RWPE1 (cell line): ENCODE measurements around the gene TIAM1.
A peak's percentile ranks its signal among the peaks of the same experiment; 100 is the strongest.

Source experiments
- CTCF ChIA-PET: fragments of 350-600 bp; sonication (Branson Sonifier 250); formaldehyde crosslinking; extraction: SDS; loops from one replicate; lab custom pipeline; 2021; lab: Yijun Ruan, JAX
- POLR2A ChIA-PET: fragments of 400-600 bp; formaldehyde crosslinking; extraction: SDS; loops from one replicate; lab custom pipeline; 2020; ENCODE audit warnings: antibody characterized with exemption; ENCODE audit not compliant: low non-redundant PET; lab: Yijun Ruan, JAX
- DNase-seq: peaks from one replicate; pipeline ENCODE4 v3.0.0; 2012; ENCODE audit warnings: low spot score
- H3K27ac ChIP-seq: fragments of 450-650 bp; 2 replicates; pipeline ENCODE4 v1.5.1; 2017
- TF ChIP-seq, protein P1 (sequence below): fragments of 450-650 bp; conservative IDR thresholded peaks from 2 replicates; pipeline ENCODE4 v1.5.1; 2017; ENCODE audit warnings: low read depth, mild to moderate bottlenecking

The TIAM1 gene

GRCh38 chr21:31351438-31351837 lies 7.4 kb upstream of the TIAM1 start:
- POLR2A ChIA-PET: no interaction called here
- peak overlapping the region; percentile 70 for H3K27ac ChIP-seq
- peak; percentile 87 for DNase-seq
- CTCF ChIA-PET: interaction anchor here (0.6 kb wide), 1 partner anchor 299 kb away, joined by 3 read pairs; no protein-coding TSS in a partner anchor
- TF ChIP-seq, protein P1, sequence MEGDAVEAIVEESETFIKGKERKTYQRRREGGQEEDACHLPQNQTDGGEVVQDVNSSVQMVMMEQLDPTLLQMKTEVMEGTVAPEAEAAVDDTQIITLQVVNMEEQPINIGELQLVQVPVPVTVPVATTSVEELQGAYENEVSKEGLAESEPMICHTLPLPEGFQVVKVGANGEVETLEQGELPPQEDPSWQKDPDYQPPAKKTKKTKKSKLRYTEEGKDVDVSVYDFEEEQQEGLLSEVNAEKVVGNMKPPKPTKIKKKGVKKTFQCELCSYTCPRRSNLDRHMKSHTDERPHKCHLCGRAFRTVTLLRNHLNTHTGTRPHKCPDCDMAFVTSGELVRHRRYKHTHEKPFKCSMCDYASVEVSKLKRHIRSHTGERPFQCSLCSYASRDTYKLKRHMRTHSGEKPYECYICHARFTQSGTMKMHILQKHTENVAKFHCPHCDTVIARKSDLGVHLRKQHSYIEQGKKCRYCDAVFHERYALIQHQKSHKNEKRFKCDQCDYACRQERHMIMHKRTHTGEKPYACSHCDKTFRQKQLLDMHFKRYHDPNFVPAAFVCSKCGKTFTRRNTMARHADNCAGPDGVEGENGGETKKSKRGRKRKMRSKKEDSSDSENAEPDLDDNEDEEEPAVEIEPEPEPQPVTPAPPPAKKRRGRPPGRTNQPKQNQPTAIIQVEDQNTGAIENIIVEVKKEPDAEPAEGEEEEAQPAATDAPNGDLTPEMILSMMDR: no peak

- no peak for DNase-seq
- ChIA-PET CTCF (interaction anchor here (0.6 kb wide), 1 partner anchor 212 kb away, joined by 3 read pairs; no protein-coding TSS in a partner anchor), POLR2A (no interaction called here)
- no peak overlapping the region for H3K27ac ChIP-seq
- TF ChIP-seq, protein P1: no peak
These were observed 5.1 kb upstream of the TIAM1 start for GRCh38 chr21:31349208-31349607.

DNA sequence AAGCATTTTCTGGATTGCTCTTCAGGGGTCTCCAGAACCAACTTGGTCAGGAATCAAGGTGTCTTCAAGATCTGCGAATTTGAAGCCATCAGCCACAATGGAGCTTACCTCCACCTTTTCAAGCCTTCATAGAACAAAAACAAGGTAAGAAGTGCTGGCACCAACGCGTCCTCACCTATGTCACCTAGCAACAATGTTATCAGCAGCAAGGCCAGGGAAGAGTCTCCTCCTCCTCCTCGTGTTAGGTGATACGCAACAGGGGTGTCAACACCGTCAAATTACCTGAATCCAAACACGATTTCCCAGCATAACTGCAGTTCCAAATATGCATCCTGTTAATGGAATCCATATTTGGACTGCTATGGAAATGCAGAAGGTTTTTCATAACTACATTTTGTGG lies 4.1 kb upstream of the TIAM1 start:
- no peak overlapping the region for H3K27ac ChIP-seq
- no peak for DNase-seq
- ChIA-PET POLR2A (no interaction called here), CTCF (interaction anchor here (0.6 to 0.8 kb wide), 2 partner anchors 12 to 65 kb away, joined by 3 to 5 read pairs; no protein-coding TSS in a partner anchor)
- TF ChIP-seq, protein P1: no peak

DNA sequence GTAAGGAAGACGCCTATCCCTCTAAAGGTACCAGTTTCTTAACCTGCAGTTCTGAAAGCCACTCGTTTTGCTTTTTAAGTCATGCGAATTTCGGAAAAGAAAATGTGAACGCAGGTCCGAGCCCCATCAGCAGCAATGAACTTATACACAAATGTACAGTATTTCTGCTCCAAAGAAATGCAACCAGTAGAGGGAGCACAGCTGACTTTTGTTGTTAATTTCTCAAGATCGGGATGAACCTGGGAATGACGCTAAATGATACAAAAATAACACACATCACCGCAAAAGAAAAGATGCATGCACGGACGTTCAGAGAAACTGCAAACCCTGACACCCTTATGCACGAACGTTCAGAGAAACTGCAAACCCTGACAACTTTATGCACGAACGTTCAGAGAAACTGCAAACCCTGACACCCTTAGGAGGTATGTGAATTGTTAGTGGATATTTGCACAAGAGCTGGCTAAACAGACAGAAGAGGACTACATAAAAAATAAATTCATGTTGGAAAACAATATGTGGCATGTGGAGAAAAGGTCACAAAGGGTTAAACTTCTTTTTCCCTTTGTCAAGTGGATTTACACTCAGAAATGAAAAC lies 3.5 kb upstream of the TIAM1 start:
- POLR2A ChIA-PET: no interaction called here
- no peak overlapping the region for H3K27ac ChIP-seq
- CTCF ChIA-PET: interaction anchor here (0.6 to 0.8 kb wide), 2 partner anchors 11 to 65 kb away, joined by 3 to 5 read pairs; no protein-coding TSS in a partner anchor
- peak; percentile 51 for DNase-seq
- TF ChIP-seq, protein P1: peak; percentile 78

DNA sequence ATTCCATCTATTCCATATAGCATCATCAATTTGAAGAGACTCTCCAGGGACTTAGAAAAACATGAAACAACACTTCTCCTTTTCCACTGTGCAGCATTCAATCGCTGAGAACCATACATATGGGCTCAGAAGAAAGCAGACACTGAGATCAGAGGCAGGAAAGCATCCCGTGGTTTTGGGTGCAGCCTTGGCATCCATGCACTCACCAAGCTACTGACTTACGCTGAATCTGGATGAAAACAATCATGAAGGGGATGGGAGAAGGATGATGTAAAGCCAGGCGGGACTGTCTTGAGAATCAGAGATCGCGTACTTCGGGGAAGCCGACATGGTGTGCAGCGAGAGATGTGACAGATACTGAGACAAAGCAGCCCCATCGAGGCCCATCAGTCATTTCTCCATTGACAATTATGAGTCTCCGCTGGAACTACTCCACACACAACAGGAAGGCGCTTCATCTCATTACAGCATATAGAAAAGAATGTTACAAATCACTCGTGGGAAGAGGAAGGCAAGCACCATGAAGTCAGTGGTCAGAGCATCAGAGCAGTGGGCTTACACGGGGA lies 2.3 kb upstream of the TIAM1 start:
- H3K27ac ChIP-seq: no peak overlapping the region
- POLR2A ChIA-PET: no interaction called here
- TF ChIP-seq, protein P1: no peak
- CTCF ChIA-PET: interaction anchor here (0.6 to 0.7 kb wide), 4 partner anchors 10 to 998 kb away, joined by 3 to 4 read pairs (median 3); no protein-coding TSS in a partner anchor
- no peak for DNase-seq

- CTCF ChIA-PET: no interaction called here
- H3K27ac ChIP-seq: no peak overlapping the region
- TF ChIP-seq, protein P1: no peak
- POLR2A ChIA-PET: no interaction called here
- no peak for DNase-seq
These were observed 1.1 kb upstream of the TIAM1 start for GRCh38 chr21:31345136-31345535.
